LoVo (cell line): Measurements from ENCODE around the gene ITPRIPL2.
A peak's percentile ranks its signal among the peaks of the same experiment; 100 is the strongest.

Experiments used
- DNase-seq: peaks from one replicate; pipeline ENCODE4 v3.0.0-alpha.2; 2016; ENCODE audit warnings: low spot score

ITPRIPL2 gene

GRCh38 chr16:19142939-19143598, 29.3 kb downstream of the ITPRIPL2 start:
- no peak for DNase-seq

- DNase-seq: no peak
Measured at GRCh38 chr16:19143599-19143956, 29.8 kb downstream of the ITPRIPL2 start.

GRCh38 chr16:19145010-19145409, 31.2 kb downstream of the ITPRIPL2 start:
- no peak for DNase-seq

- no peak for DNase-seq
Measured at GRCh38 chr16:19147126-19147525, 33.4 kb downstream of the ITPRIPL2 start.

- no peak for DNase-seq
Measured at GRCh38 chr16:19147627-19148026, 33.9 kb downstream of the ITPRIPL2 start.

GRCh38 chr16:19148189-19148588, 34.4 kb downstream of the ITPRIPL2 start:
- no peak for DNase-seq

- no peak for DNase-seq
Measured at GRCh38 chr16:19151310-19151709, 37.5 kb downstream of the ITPRIPL2 start.

GRCh38 chr16:19152042-19152441, 38.3 kb downstream of the ITPRIPL2 start:
- DNase-seq: no peak

GRCh38 chr16:19153876-19154275, 40.1 kb downstream of the ITPRIPL2 start:
- DNase-seq: no peak

- no peak for DNase-seq
Measured at GRCh38 chr16:19162085-19162484, 48.3 kb downstream of the ITPRIPL2 start.

- DNase-seq: no peak
Measured at GRCh38 chr16:19163215-19163614, 49.5 kb downstream of the ITPRIPL2 start.

- no peak for DNase-seq
Measured at GRCh38 chr16:19164285-19164684, 50.5 kb downstream of the ITPRIPL2 start.

GRCh38 chr16:19165101-19165500, 51.3 kb downstream of the ITPRIPL2 start:
- DNase-seq: peak; percentile 32

- no peak for DNase-seq
Measured at GRCh38 chr16:19166500-19166899, 52.7 kb downstream of the ITPRIPL2 start.

GRCh38 chr16:19167710-19168370, 54.1 kb downstream of the ITPRIPL2 start, which contains the start of gene SYT17:
Gene SYT17, plus strand, starts transcription at chr16:19168240. Its CDS starts 407 bp downstream, at chr16:19168647.
- DNase-seq: peak; percentile 89

- peak; percentile 26 for DNase-seq
Measured at GRCh38 chr16:19168371-19169081, 54.8 kb downstream of the ITPRIPL2 start.

- DNase-seq: no peak
Measured at GRCh38 chr16:19169082-19169639, 55.4 kb downstream of the ITPRIPL2 start.

GRCh38 chr16:19170043-19170655, 56.4 kb downstream of the ITPRIPL2 start:
- no peak for DNase-seq
